GM19043 (cell line): ENCODE results near the gene SPOCK3.

Experiments
- ATAC-seq: cut with Tn5 transposase; IDR thresholded peaks from one replicate; pipeline ENCODE4 v1.9.1; 2021; ENCODE audit warnings: low read depth; ENCODE audit not compliant: unreplicated experiment

Gene SPOCK3

GRCh38 chr4:167177925-167178324 lies 56.4 kb downstream of the SPOCK3 start:
- ATAC-seq = no peak

GRCh38 chr4:167176723-167177367 lies 57.4 kb downstream of the SPOCK3 start:
- ATAC-seq = no peak

- no peak for ATAC-seq
These were observed 62.4 kb downstream of the SPOCK3 start for GRCh38 chr4:167171928-167172327.

DNA sequence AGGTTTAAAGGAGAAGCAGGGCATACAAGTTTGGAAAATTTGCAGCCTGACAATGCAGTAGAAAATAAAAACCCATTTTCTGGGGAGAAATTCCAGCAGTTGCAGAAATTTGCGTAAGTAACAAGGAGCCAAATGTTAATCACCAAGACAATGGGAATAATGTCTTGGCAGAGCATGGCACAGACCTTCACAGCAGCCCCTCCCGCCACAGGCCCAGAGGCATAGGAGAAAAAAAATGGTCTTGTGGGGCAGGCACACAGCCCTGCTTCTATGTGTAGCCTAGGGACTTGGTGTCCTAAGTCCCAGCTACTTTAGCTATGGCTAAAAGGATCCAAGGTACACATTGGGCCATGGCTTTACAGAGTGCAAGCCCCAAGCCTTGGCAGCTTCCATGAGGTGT lies 65.7 kb downstream of the SPOCK3 start:
- ATAC-seq = no peak

DNA sequence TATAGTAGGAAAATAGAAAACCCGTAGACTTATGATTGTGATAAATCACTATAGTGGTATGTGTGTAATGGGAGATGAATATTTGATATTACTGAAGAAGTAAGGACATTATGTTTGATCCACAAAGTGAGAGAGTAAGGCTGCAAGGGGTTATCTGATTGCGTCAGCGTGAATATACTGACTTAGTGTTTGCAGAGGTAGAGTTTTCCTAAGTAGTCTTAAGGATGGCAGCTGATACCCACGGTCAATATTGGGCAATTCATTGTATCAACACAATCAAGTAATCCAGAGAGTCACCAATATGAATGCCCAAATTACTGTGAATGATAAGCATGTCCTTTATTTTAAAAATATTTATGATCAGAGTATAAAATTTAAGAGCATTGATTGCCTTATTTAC lies 83.7 kb downstream of the SPOCK3 start:
- ATAC-seq = no peak

DNA sequence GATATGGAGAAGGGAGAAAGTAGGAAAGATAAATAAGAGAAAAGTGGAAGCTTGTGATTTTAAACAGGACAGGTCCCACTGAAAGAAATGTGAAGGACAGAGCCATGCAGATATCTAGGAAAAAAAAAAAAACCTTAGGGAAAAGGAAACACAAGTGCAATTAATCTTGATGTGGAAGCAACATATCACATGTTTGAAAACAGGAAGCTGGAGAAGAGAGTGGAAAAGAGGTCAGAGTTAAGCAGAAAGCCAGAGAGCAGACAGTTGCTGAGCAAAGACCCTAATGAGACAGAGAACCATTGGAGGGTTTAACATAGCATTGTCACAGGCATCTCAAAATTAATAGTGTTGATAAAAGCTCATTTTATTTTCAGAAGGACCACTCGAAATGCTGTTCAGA lies 89.7 kb downstream of the SPOCK3 start:
- ATAC-seq = no peak

DNA sequence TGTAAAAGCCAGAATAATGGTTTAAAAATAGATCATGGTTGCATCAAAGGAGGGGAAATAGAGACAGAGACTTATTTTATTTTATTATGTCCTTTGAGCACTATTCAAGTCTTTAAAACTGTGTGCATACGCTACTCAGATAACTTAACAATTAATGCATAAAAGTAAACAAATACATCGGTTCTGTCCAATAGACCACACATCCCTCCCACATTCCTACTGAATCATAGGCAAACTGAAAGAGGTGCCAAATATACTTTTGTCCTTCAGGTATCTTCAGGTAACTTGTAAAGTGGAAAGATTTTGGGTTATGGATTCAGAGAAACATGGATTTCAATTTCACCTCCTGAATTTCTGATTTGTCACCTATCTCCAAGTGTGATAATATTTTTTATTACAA lies 91.3 kb downstream of the SPOCK3 start:
- no peak for ATAC-seq

- ATAC-seq = no peak
These were observed 98.0 kb downstream of the SPOCK3 start for GRCh38 chr4:167136270-167136669.

GRCh38 chr4:167129146-167129545 lies 105.1 kb downstream of the SPOCK3 start:
- ATAC-seq = no peak

DNA sequence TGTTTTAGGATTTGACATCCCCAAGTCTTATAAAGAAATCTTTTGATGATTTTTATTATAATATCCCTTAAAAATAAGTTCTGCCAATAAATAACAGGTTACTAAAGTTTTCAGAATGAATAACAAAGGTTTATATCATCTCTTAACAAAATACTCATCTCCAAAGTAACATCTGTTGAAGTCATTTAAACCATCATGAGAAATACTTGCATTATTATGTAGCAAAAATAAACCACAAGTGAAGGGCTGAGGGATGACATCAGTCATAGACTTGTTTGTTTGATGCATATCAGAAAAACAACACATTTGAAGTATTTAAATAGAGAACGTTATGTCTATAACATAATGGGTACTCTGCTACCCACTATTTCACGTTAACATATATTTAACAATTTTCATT lies 114.9 kb downstream of the SPOCK3 start:
- no peak for ATAC-seq

GRCh38 chr4:167117273-167117672 lies 117.0 kb downstream of the SPOCK3 start:
- ATAC-seq = no peak

DNA sequence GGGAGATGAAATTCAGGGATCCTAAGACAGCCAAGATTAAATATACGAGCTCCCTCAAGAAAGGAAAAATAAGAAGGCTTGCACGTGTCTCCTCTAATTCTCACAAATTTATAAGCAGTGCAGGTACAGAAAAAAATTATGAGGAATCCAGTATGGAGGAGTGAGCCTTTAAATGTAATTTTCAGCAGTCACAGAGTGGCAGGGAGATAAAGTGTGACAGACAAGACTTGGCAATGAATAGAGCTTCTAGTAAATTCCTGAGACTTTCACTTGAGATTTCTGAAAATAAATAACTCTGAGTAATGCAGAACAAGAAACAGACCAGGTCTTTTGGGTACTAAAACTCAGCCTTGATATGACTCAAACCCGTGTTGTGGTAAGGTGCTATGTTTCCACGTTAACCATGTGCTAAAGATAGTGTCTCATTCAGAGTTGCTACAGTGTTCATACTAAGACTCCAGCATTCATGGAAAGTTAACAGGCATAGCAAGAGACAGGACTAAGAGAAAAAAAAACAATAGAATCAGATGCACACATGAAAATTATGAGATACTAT lies 119.8 kb downstream of the SPOCK3 start:
- no peak for ATAC-seq

DNA sequence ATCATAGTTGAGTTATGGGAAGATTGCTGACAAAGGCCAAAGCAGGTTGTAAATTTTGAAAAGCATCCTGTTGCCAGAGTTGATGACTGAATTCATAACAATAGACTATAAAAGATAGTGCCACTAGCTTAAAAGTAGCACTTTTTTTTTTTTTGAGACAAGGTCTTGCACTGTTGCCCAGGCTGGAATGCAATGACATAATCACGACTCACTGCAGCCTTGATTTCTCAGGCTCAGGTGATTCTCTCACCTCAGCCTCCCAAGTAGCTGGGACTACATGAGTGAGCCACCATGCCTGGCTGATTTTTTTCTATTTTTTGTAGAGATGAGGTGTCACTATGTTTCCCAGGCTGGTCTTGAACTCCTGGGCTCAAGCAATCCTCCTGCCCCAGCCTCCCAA lies 122.7 kb downstream of the SPOCK3 start:
- ATAC-seq = no peak

DNA sequence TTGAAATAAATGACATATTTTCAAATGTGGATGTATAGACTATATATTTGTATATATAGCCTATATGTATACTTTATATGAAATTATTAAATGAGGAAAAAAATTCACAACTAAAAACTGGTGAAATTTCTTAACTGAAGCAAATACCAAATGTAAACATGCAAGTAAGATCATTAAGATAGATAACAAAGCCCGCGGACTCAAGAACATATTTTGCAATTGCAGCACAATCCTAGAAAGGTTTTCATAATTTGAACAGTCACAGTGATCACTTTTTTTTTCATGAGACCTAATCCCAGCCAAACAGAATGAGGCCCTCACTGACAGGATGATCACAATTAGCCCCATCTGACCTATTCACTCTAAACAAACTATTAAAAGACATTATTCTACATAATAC lies 123.2 kb downstream of the SPOCK3 start:
- ATAC-seq = no peak

- no peak for ATAC-seq
These were observed 124.4 kb downstream of the SPOCK3 start for GRCh38 chr4:167109859-167110258.

DNA sequence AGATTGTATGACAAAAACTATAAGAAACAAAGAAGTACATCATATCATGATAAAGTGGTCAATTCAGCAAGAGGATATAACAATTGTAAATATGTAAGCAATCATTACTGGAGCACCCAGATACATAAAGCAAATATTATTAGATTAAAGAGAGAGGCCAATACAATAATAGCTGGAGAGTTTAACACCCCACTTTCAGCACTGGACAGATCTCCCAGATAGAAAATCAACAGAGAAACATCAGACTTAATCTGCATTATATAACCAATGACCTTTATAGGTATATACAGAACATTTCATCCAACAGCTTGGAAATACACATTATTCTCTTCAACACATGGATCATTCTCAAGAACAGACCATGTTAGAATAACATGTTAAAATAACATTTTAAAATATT lies 128.4 kb downstream of the SPOCK3 start:
- ATAC-seq = no peak

DNA sequence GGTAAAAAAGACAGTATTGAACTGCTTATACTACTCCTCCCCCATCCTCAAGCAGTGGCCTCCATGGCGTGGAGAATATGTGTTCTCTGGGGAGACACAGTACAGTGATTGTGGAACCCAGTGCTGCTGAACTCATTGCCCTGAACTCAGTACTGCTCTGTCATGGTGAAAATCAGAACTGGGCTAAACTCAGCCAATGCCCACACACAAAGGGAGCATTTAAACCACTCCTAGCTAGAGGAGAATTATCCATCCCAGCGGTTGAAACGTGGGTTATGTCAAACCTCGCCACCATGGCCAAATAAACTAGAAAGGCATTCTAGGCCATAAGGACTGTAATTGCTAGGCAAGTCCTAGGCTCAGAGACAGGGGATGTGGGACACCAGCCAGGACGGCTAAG lies 131.8 kb downstream of the SPOCK3 start:
- ATAC-seq = no peak

GRCh38 chr4:167101035-167101434 lies 133.3 kb downstream of the SPOCK3 start:
- ATAC-seq = no peak

DNA sequence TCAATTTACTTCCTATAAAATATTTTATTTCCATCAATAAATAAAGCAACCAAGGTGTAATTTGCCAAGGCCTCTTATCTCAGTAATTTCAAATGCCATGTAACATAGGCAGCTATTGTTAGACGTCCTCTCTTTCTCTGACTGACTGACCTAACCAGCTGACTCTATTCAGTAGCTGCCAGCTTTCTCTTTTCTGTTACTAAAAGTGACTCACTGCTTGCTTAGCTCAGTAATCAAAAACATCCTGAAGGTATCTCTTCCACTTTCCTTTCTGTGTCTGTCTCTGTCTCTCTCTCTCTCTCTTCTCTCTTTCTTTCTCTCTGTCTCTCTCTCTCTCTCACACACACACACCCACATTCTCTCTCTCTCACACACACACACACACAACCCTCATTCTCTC lies 134.2 kb downstream of the SPOCK3 start:
- ATAC-seq = no peak

DNA sequence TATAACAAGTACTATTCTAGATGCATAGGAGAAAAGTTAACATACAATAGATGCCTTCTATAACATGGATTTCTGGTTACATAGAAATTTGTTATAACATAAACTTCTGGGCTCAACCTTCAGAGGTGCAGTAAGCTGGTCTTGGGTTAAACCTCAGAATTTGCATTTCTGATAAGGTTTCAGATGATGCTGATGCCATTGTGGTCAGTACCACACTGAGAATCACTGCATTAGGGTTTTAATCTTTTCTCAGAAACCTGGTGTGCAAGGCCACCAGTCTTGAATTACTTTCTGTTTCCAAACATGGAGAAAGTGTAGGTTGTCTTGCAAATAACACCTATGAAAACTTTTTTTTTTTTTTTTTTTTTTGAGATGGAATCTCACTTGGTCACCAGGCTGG lies 146.2 kb downstream of the SPOCK3 start:
- ATAC-seq = no peak

GRCh38 chr4:167084321-167084720 lies 150.0 kb downstream of the SPOCK3 start:
- no peak for ATAC-seq

DNA sequence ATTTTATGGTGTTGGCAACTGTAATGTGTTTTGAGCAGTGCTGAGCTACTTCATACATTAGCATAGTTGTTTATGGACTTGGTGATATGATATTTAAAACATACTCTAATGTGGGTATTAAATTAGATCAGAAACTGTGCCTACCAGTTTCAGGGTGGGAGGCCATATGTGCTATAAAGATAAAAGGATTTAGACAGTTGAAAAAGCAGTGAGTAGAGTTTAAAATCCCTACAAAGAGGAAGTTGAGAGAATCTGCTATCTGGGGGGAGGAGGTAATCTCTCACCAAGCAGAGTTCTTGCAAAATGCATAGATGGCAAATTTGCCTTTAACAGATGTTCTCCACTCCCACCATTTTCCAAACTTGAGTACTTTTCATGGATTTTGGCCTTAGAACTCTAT lies 154.5 kb downstream of the SPOCK3 start:
- ATAC-seq = no peak

DNA sequence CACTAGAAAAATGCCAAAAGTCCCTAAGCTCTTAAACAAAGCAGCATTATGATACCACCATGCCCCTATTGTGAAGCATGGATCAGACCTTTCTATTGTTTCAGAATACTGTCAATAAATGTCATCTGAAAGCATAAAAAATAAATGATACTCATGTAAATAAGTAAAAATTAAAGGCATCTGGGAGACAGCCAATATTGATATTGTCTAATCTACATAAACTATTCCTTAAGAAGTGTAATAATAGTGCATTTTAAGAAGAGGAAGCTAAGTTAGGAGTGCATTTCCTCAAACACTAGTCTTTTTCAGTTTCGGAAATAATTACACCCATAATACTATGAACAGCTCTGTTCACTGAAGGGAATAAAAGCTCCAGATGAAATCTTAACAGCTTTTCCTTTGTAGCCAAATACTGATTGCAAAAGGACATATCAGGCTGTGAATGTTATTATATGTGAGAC lies 181.6 kb downstream of the SPOCK3 start:
- ATAC-seq = no peak
